Endodermal cell (in vitro differentiated cells): Measurements from ENCODE around the gene CENATAC. TPM values are rescaled to one million over a fixed set of nuclear protein-coding genes. Genes with fewer than 3 reads are reported as not detected.
"Not testable (repeated sequence)": the region's sequence is repeated elsewhere in the genome, so short reads cannot be mapped to it uniquely, and the experiment has no call there.

Source experiments
- DNase-seq: peaks from one replicate; pipeline ENCODE4 v3.0.0-alpha.2; 2017
- H3K27ac ChIP-seq: 2 replicates; pipeline ENCODE4 v1.5.1; 2013; ENCODE audit warnings: mild to moderate bottlenecking, low read depth, low read length, moderate library complexity
- H3K27me3 ChIP-seq: 2 replicates; pipeline ENCODE4 v1.6.1; 2013; ENCODE audit warnings: mild to moderate bottlenecking, low read length, moderate library complexity; ENCODE audit not compliant: insufficient read depth, control insufficient read depth, poor library complexity, severe bottlenecking
- H3K36me3 ChIP-seq: 2 replicates; pipeline ENCODE4 v1.7.0; 2013; ENCODE audit warnings: mild to moderate bottlenecking, low read length, moderate library complexity; ENCODE audit not compliant: control insufficient read depth, insufficient read depth
- H3K4me1 ChIP-seq: one replicate; pipeline ENCODE4 v1.7.0; 2013; ENCODE audit warnings: low read length; ENCODE audit not compliant: control insufficient read depth, insufficient read depth
- H3K4me3 ChIP-seq: 2 replicates; pipeline ENCODE4 v1.5.1; 2013; ENCODE audit warnings: mild to moderate bottlenecking, low read length, moderate library complexity
- H3K9ac ChIP-seq: 2 replicates; pipeline ENCODE4 v1.6.1; 2013; ENCODE audit warnings: mild to moderate bottlenecking, low read length, moderate library complexity; ENCODE audit not compliant: poor library complexity, severe bottlenecking; ENCODE audit errors: extremely low read depth
- H3K9me3 ChIP-seq: 2 replicates; pipeline ENCODE4 v1.6.1; 2013; ENCODE audit warnings: mild to moderate bottlenecking, low read length, moderate library complexity; ENCODE audit not compliant: control insufficient read depth
- H3K27ac Mint-ChIP-seq: 2 replicates; pipeline ENCODE4 v1.8.0; 2020; ENCODE audit warnings: mixed read lengths
- H3K27me3 Mint-ChIP-seq: 2 replicates; pipeline ENCODE4 v1.8.0; 2021; ENCODE audit warnings: mild to moderate bottlenecking, mixed read lengths; ENCODE audit not compliant: insufficient read depth
- H3K36me3 Mint-ChIP-seq: 2 replicates; pipeline ENCODE4 v1.8.0; 2020; ENCODE audit warnings: low read depth, mixed read lengths
- H3K4me1 Mint-ChIP-seq: 2 replicates; pipeline ENCODE4 v1.8.0; 2020; ENCODE audit warnings: mixed read lengths
- H3K4me3 Mint-ChIP-seq: 2 replicates; pipeline ENCODE4 v1.8.0; 2020; ENCODE audit warnings: mild to moderate bottlenecking, moderate library complexity, mixed read lengths
- H3K9me3 Mint-ChIP-seq: 2 replicates; pipeline ENCODE4 v1.8.0; 2020; ENCODE audit warnings: mild to moderate bottlenecking, mixed read lengths
- CTCF ChIP-seq: fragments of 200-600 bp; sonication (generic); conservative IDR thresholded peaks from 2 replicates; pipeline ENCODE4 v1.5.0; 2021; ENCODE audit warnings: antibody characterized with exemption, mild to moderate bottlenecking
- WGBS, 2 experiments: methylation state at CpG; one replicate each; pipeline versions ENCODE4 v1.1.5 to v1.1.7; 2013; ENCODE audit warnings: missing lambda C conversion rate in 2 of 2, mixed read lengths in 1 of 2; ENCODE audit not compliant: insufficient coverage in 1 of 2, insufficient read length in 1 of 2; 5-methylcytosine and 5-hydroxymethylcytosine counted together
- total RNA-seq, 2 donors: library from RNA; stranded (reverse); fragmentation: NEBNext Ultra II Directional in 1 of 2; extraction: Animal tissue kit (Norgen Biotek cat#: 25700) in 1 of 2; gene quantifications; 2 replicates in 1 of 2; 3 replicates in 1 of 2; pipeline ENCODE4 v1.2.1, GENCODE V29; 2021

CENATAC gene
- total RNA-seq, 2 donors from 2014 or later, result 38.7 to 43.3 TPM

DNA sequence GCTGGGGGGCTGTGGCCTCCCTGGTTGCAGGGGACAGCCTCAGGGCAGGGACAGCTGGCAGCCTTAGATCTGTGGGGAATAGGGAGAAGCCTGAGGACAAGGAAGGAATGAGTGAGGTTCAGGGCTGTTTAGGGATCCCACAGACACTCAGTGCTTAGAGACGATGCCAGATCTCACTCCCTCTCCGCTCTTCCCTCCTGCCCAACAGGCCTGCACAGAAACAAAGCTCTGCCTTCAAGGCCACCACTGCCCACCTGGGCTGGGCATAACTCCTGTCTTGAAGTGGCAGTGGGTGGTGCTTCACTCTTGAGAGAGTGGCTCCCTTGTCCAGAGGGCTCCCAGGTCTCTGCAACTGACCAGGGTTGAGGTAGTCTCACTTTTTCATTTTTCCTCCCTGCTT is 13.1 kb upstream of the CENATAC start:
- peaks cover 2% of the 10 kb centered on the region for H3K27me3 Mint-ChIP-seq
- Histone ChIP-seq H3K9me3 (no peaks in the 10 kb centered on the region), H3K36me3 (no peaks in the 10 kb centered on the region), H3K4me1 (no peaks in the 10 kb centered on the region), H3K4me3 (no peak overlapping the region), H3K27ac (no peak overlapping the region), H3K9ac (no peak overlapping the region), H3K27me3 (no peaks in the 10 kb centered on the region)
- no peaks in the 10 kb centered on the region for H3K9me3 Mint-ChIP-seq
- H3K4me3 Mint-ChIP-seq, result no peak overlapping the region
- H3K4me1 Mint-ChIP-seq, result peaks cover 8% of the 10 kb centered on the region
- TF ChIP-seq CTCF, result no peak
- no peak for DNase-seq
- 83 to 93% methylated on average over 2 of the region's 2 CpGs for WGBS, 2 experiments
- H3K27ac Mint-ChIP-seq, result no peak overlapping the region
- H3K36me3 Mint-ChIP-seq, result no peaks in the 10 kb centered on the region

- 88 to 92% methylated on average over 5 of the region's 5 CpGs for WGBS, 2 experiments
- Mint-ChIP-seq H3K27me3 (no peaks in the 10 kb centered on the region), H3K27ac (no peak overlapping the region), H3K36me3 (peaks cover 15% of the 10 kb centered on the region), H3K4me3 (no peak overlapping the region), H3K4me1 (no peaks in the 10 kb centered on the region), H3K9me3 (peaks cover 23% of the 10 kb centered on the region)
- Histone ChIP-seq H3K9ac (no peak overlapping the region), H3K27me3 (no peaks in the 10 kb centered on the region), H3K27ac (no peak overlapping the region), H3K4me3 (no peak overlapping the region), H3K9me3 (peaks cover 5% of the 10 kb centered on the region), H3K36me3 (peaks cover under 1% of the 10 kb centered on the region), H3K4me1 (no peaks in the 10 kb centered on the region)
- DNase-seq, result no peak
- TF ChIP-seq CTCF, result no peak
These were observed 9.7 kb upstream of the CENATAC start for GRCh38 chr11:118988280-118988679.

DNA sequence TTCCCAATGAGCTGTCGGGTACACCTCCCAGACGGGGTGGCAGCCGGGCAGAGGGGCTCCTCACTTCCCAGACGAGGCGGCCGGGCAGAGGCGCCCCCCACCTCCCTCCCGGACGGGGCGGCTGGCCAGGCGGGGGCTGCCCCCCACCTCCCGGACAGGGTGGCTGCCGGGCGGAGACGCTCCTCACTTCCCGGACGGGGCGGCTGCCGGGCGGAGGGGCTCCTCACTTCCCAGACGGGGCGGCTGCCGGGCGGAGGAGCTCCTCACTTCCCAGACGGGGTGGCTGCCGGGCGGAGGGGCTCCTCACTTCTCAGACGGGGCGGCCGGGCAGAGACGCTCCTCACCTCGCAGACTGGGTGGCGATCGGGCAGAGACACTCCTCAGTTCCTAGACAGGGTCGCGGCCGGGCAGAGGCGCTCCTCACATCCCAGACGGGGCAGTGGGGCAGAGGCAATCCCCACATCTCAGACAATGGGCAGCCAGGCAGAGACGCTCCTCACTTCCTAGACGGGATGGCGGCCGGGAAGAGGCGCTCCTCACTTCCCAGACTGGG is 6.4 kb upstream of the CENATAC start:
- H3K4me1 ChIP-seq, H3K9me3 ChIP-seq, H3K27me3 Mint-ChIP-seq, H3K4me1 Mint-ChIP-seq, H3K27me3 ChIP-seq, H3K27ac ChIP-seq, DNase-seq, H3K36me3 ChIP-seq, H3K4me3 ChIP-seq, H3K4me3 Mint-ChIP-seq, H3K27ac Mint-ChIP-seq, H3K9ac ChIP-seq: not testable (repeated sequence)
- Mint-ChIP-seq H3K36me3 (peaks cover 24% of the 10 kb centered on the region), H3K9me3 (peaks cover 26% of the 10 kb centered on the region)
- WGBS, 2 experiments, result 80 to 97% methylated on average over 6 to 36 of the region's 44 CpGs
